Endothelial cell of umbilical vein (primary cell): ENCODE data around the gene TBX1. TPM values are rescaled to one million over a fixed set of nuclear protein-coding genes. Genes with fewer than 3 reads are reported as not detected.

Source experiments
- BruUV-seq: library from RNA; stranded (reverse); fragments of 400-500 nt; replicated peaks from 2 replicates; lab custom pipeline; 2021; lab: Mats Ljungman, UMichigan
- CTCF ChIA-PET: fragments of 300-600, 350-600 bp; sonication (Branson Sonifier 250); formaldehyde crosslinking; loops from one replicate; lab custom pipeline; 2021; ENCODE audit warnings: antibody characterized with exemption, inconsistent platforms; lab: Charles Lee
- POLR2A ChIA-PET: fragments of 300-600, 350-600 bp; sonication (Branson Sonifier 250); formaldehyde crosslinking; loops from one replicate; lab custom pipeline; 2021; ENCODE audit warnings: antibody characterized with exemption, inconsistent platforms; lab: Charles Lee
- DNase-seq: peaks from one replicate; pipeline ENCODE4 v3.0.0-alpha.2; 2011; ENCODE audit warnings: low read depth, low spot score
- FAIRE-seq: peaks from 2 replicates; lab custom pipeline; 2011; peaks lifted over from hg19 to GRCh38; lab: Jason Lieb, UNC
- H2AFZ ChIP-seq: 2 replicates; pipeline ENCODE4 v1.6.0; 2012; ENCODE audit warnings: low read depth, low read length, control low read depth, inconsistent platforms
- H3K27ac ChIP-seq: 2 replicates; pipeline ENCODE4 v1.5.1; 2011; ENCODE audit warnings: low read depth, mild to moderate bottlenecking, control low read depth, low read length, moderate library complexity; ENCODE audit not compliant: insufficient read depth
- H3K27me3 ChIP-seq, 2 experiments: 2 replicates each; pipeline versions ENCODE4 v1.6.0 to v1.6.1; 2011; ENCODE audit warnings: low read length in 2 of 2, mixed read lengths in 1 of 2; ENCODE audit not compliant: control insufficient read depth in 2 of 2, insufficient read depth in 2 of 2
- H3K36me3 ChIP-seq, 2 experiments: 2 replicates in 1 of 2; 3 replicates in 1 of 2; pipeline ENCODE4 v1.5.1; 2011; ENCODE audit warnings: low read length in 2 of 2, mild to moderate bottlenecking in 1 of 2, moderate library complexity in 1 of 2; ENCODE audit not compliant: control insufficient read depth in 2 of 2, insufficient read depth in 2 of 2; ENCODE audit errors: extremely low read depth in 1 of 2
- H3K4me1 ChIP-seq: 3 replicates; pipeline ENCODE4 v1.5.1; 2011; ENCODE audit warnings: mild to moderate bottlenecking, low read length; ENCODE audit not compliant: control insufficient read depth, insufficient read depth; ENCODE audit errors: extremely low read depth
- H3K4me2 ChIP-seq: 2 replicates; pipeline ENCODE4 v1.6.1; 2011; ENCODE audit warnings: low read length, control low read depth, mixed read lengths; ENCODE audit not compliant: insufficient read depth
- H3K4me3 ChIP-seq, 3 experiments: fragments of 200-600 bp in 1 of 3; sonication (generic), shearing (Covaris generic) in 1 of 3; replicated peaks in 1 of 3; 2 replicates each; pipeline ENCODE4 v1.5.1; 2011 to 2016; ENCODE audit warnings: control low read depth in 3 of 3, low read length in 3 of 3, mild to moderate bottlenecking in 2 of 3, inconsistent platforms in 1 of 3, low read depth in 1 of 3, moderate library complexity in 1 of 3; ENCODE audit not compliant: insufficient read depth in 1 of 3
- H3K79me2 ChIP-seq: 2 replicates; pipeline ENCODE4 v1.6.0; 2012; ENCODE audit warnings: low read length, inconsistent platforms; ENCODE audit not compliant: control insufficient read depth, insufficient read depth
- H3K9ac ChIP-seq: replicated peaks from 2 replicates; pipeline ENCODE3; 2011; ENCODE audit warnings: low read length, control low read depth; ENCODE audit not compliant: insufficient read depth; ENCODE audit errors: extremely low read depth
- H3K9me1 ChIP-seq: replicated peaks from 3 replicates; pipeline ENCODE4 v1.6.0; 2011; ENCODE audit warnings: mild to moderate bottlenecking, low read length; ENCODE audit not compliant: control insufficient read depth, insufficient read depth; ENCODE audit errors: extremely low read depth
- H3K9me3 ChIP-seq: replicated peaks from 2 replicates; pipeline ENCODE4 v1.5.1; 2012; ENCODE audit warnings: low read length, inconsistent platforms; ENCODE audit not compliant: control insufficient read depth, insufficient read depth
- H4K20me1 ChIP-seq: replicated peaks from 2 replicates; pipeline ENCODE3; 2011; ENCODE audit warnings: mild to moderate bottlenecking, low read length; ENCODE audit not compliant: control insufficient read depth, insufficient read depth; ENCODE audit errors: extremely low read depth
- EZH2 ChIP-seq: IDR thresholded peaks from 2 replicates; pipeline ENCODE4 v1.6.1; 2012; ENCODE audit warnings: borderline replicate concordance, low read depth, mild to moderate bottlenecking, moderate library complexity, low read length, inconsistent platforms; ENCODE audit not compliant: severe bottlenecking
- FOS ChIP-seq: IDR thresholded peaks from 2 replicates; pipeline ENCODE4 v1.6.1; 2011; ENCODE audit warnings: mild to moderate bottlenecking, low read length, moderate library complexity, borderline replicate concordance; ENCODE audit not compliant: insufficient read depth
- GATA2 ChIP-seq: IDR thresholded peaks from 2 replicates; pipeline ENCODE4 v1.7.0; 2011; ENCODE audit warnings: low read depth, mild to moderate bottlenecking, moderate library complexity, mixed read lengths, low read length; ENCODE audit not compliant: insufficient read length, insufficient read depth
- JUN ChIP-seq: IDR thresholded peaks from 2 replicates; pipeline ENCODE4 v1.6.1; 2011; ENCODE audit warnings: borderline replicate concordance, low read depth; ENCODE audit not compliant: insufficient read length, insufficient read depth
- MAX ChIP-seq: IDR thresholded peaks from 2 replicates; pipeline ENCODE4 v1.6.1; 2011; ENCODE audit not compliant: insufficient read depth, insufficient read length
- MYC ChIP-seq: IDR thresholded peaks from one replicate; pipeline ENCODE4 v1.6.1; 2011; ENCODE audit warnings: mild to moderate bottlenecking, low read depth, low read length
- POLR2A ChIP-seq: IDR thresholded peaks from 2 replicates; pipeline ENCODE4 v1.6.1; 2012; ENCODE audit warnings: low read depth, mild to moderate bottlenecking, control low read depth, low read length
- POLR2AphosphoS5 ChIP-seq: IDR thresholded peaks from 2 replicates; pipeline ENCODE4 v1.6.1; 2012; ENCODE audit warnings: low read depth, mild to moderate bottlenecking, control low read depth, low read length, moderate library complexity; ENCODE audit not compliant: insufficient read depth
- dilution Hi-C: fragments of 300-500 bp; cut with MboI; formaldehyde crosslinking; loops from one replicate; pipeline ENCODE4 v1.15.0; 2019; ENCODE audit warnings: low sequenced_read_pairs; ENCODE audit not compliant: extremely low pct_ligation_motif_present
- intact Hi-C: fragments of 100-400 bp; cut with micrococcal nuclease; formaldehyde crosslinking; loops from one replicate; pipeline ENCODE4 v1.10.0; 2022
- polyA plus RNA-seq, 4 experiments: library from polyadenylated mRNA; depleted of rRNA in 3 of 4; stranded (reverse) in 3 of 4; unstranded in 1 of 4; fragments of >200 nt; gene quantifications; 2 replicates each; pipeline versions ENCODE4 v1.2.1 to v1.2.3, GENCODE V29; 2011 to 2012; ENCODE audit warnings: missing spikeins in 1 of 4
- total RNA-seq: library from RNA; stranded (reverse); gene quantifications from 2 replicates; pipeline ENCODE4 v1.2.3, GENCODE V29; 2021
- TF ChIP-seq, protein P1 (sequence below), 2 donors: IDR thresholded peaks; 1 replicate in 1 of 2; 2 replicates in 1 of 2; pipeline ENCODE4 v1.5.1; 2011; ENCODE audit warnings: low read length in 2 of 2, mild to moderate bottlenecking in 2 of 2, moderate library complexity in 2 of 2, control low read depth in 1 of 2, inconsistent platforms in 1 of 2, low read depth in 1 of 2; ENCODE audit not compliant: insufficient read depth in 1 of 2; ENCODE audit errors: extremely low read depth in 1 of 2

TBX1 gene
- total and polyA plus RNA-seq, 2 donors (not counting 3 experiments of a cell fraction or from before 2014, with no cell fraction given), result 11.0 to 30.2 TPM

DNA sequence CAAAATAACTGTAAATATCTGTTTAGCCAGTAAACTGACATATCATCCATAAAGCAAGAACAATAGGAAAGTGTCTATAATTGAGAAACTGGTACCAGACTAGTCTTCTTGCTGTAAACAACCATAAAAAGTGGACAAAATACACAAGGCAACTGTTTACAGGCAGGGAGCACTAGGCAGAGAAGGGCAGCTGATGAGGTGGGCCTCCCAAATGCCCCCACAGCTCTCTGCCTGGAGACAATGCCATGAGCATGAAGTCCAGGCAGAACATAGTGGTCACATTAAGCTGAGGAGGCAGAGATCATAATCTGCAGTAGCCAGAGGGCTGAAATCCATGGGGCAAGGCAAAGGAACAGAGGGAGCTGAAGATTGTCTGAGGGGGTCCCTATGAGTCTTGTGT lies 30.7 kb downstream of the TBX1 start:
- no peak overlapping the region for H3K4me2 ChIP-seq
- no peak overlapping the region for H3K27ac ChIP-seq
- H3K27me3 ChIP-seq, result no peaks in the 10 kb centered on the region
- DNase-seq (no peak), FAIRE-seq (no peak)
- no peaks in the 10 kb centered on the region for H3K36me3 ChIP-seq
- no peaks in the 10 kb centered on the region for H3K9me1 ChIP-seq
- ChIA-PET POLR2A (no interaction called here), CTCF (interaction anchor here (1.5 kb wide), 1 partner anchor 9 kb away, joined by 4 read pairs; no protein-coding TSS in a partner anchor)
- H2AFZ ChIP-seq, result no peak overlapping the region
- no peak overlapping the region for H3K4me3 ChIP-seq
- H3K79me2 ChIP-seq, result no peaks in the 10 kb centered on the region
- no peaks in the 10 kb centered on the region for H3K4me1 ChIP-seq
- H3K9ac ChIP-seq, result no peak overlapping the region
- H4K20me1 ChIP-seq, result no peaks in the 10 kb centered on the region
- intact Hi-C loops, result no loop called here
- no TSS peak for BruUV-seq
- TF ChIP-seq, protein P1, sequence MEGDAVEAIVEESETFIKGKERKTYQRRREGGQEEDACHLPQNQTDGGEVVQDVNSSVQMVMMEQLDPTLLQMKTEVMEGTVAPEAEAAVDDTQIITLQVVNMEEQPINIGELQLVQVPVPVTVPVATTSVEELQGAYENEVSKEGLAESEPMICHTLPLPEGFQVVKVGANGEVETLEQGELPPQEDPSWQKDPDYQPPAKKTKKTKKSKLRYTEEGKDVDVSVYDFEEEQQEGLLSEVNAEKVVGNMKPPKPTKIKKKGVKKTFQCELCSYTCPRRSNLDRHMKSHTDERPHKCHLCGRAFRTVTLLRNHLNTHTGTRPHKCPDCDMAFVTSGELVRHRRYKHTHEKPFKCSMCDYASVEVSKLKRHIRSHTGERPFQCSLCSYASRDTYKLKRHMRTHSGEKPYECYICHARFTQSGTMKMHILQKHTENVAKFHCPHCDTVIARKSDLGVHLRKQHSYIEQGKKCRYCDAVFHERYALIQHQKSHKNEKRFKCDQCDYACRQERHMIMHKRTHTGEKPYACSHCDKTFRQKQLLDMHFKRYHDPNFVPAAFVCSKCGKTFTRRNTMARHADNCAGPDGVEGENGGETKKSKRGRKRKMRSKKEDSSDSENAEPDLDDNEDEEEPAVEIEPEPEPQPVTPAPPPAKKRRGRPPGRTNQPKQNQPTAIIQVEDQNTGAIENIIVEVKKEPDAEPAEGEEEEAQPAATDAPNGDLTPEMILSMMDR (IDR thresholded peaks at IDR 0.05; ENCODE audit: extremely low read depth in 1 of 2, insufficient read depth in 1 of 2, low read depth in 1 of 2, low read length in 2 of 2), result no peak
- TF ChIP-seq POLR2A (no peak), MYC (no peak), EZH2 (no peak), MAX (no peak), JUN (no peak), POLR2AphosphoS5 (no peak), GATA2 (no peak), FOS (no peak)
- dilution Hi-C loops, result no loop called here
- H3K9me3 ChIP-seq, result no peaks in the 10 kb centered on the region
